Astrocyte of the cerebellum (primary cell): ENCODE data around the gene PDZD4.
A peak's percentile ranks its signal among the peaks of the same experiment; 100 is the strongest.

Source experiments
- DNase-seq: peaks from one replicate; pipeline ENCODE4 v3.0.0-alpha.2; 2011; ENCODE audit warnings: low read depth
- H3K4me3 ChIP-seq: 2 replicates; pipeline ENCODE4 v1.5.1; 2011; ENCODE audit warnings: mild to moderate bottlenecking, low read depth, low read length, moderate library complexity
- in situ Hi-C: cut with HindIII; loops from 2 replicates; pipeline ENCODE4 v1.10.0; 2017; ENCODE audit warnings: low sequenced_read_pairs
- TF ChIP-seq, protein P1 (sequence below): IDR thresholded peaks from 2 replicates; pipeline ENCODE4 v1.5.1; 2012; ENCODE audit warnings: low read length, low read depth, moderate library complexity, mild to moderate bottlenecking; ENCODE audit errors: missing control alignments

PDZD4 gene

DNA sequence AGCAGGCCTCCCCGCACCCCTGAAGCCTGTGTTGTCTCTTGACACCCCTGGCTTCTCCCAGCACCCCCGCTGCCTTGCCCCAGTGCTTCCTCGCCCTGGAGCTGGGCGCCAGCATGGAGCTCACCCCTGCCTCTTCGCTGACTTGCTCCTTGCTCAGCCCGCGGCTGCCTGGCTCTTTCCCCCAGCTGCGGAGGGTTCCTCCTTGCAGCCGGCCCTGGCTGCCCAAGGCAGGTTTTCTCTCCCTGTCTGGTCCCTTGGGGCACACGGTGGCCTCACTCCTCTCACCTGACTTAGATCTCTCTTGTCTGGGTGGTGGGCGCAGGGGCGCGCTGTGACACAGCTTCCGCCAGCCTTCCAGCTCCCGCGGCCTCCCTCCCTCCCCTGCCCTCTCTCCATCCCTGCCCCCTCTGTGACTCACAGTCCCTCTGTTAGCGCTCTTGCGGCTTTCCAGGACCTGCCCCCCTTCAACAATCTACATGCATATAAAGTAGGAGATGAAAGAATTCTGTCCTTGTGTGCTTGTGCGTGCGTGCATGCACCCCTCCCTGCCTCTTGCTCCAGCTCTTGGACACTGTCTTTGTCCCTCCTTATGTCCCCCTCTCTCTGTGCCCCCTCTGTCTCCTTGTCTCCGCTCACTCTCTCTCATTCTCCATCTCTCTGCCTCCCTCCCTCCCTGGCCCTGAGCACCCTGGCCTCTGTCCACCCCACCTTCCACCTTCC is 64.1 kb downstream of the PDZD4 start:
- peak overlapping the region; percentile 34 for H3K4me3 ChIP-seq
- DNase-seq: peak; percentile 27
- in situ Hi-C loops: no loop called here
- TF ChIP-seq, protein P1, sequence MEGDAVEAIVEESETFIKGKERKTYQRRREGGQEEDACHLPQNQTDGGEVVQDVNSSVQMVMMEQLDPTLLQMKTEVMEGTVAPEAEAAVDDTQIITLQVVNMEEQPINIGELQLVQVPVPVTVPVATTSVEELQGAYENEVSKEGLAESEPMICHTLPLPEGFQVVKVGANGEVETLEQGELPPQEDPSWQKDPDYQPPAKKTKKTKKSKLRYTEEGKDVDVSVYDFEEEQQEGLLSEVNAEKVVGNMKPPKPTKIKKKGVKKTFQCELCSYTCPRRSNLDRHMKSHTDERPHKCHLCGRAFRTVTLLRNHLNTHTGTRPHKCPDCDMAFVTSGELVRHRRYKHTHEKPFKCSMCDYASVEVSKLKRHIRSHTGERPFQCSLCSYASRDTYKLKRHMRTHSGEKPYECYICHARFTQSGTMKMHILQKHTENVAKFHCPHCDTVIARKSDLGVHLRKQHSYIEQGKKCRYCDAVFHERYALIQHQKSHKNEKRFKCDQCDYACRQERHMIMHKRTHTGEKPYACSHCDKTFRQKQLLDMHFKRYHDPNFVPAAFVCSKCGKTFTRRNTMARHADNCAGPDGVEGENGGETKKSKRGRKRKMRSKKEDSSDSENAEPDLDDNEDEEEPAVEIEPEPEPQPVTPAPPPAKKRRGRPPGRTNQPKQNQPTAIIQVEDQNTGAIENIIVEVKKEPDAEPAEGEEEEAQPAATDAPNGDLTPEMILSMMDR: no peak

DNA sequence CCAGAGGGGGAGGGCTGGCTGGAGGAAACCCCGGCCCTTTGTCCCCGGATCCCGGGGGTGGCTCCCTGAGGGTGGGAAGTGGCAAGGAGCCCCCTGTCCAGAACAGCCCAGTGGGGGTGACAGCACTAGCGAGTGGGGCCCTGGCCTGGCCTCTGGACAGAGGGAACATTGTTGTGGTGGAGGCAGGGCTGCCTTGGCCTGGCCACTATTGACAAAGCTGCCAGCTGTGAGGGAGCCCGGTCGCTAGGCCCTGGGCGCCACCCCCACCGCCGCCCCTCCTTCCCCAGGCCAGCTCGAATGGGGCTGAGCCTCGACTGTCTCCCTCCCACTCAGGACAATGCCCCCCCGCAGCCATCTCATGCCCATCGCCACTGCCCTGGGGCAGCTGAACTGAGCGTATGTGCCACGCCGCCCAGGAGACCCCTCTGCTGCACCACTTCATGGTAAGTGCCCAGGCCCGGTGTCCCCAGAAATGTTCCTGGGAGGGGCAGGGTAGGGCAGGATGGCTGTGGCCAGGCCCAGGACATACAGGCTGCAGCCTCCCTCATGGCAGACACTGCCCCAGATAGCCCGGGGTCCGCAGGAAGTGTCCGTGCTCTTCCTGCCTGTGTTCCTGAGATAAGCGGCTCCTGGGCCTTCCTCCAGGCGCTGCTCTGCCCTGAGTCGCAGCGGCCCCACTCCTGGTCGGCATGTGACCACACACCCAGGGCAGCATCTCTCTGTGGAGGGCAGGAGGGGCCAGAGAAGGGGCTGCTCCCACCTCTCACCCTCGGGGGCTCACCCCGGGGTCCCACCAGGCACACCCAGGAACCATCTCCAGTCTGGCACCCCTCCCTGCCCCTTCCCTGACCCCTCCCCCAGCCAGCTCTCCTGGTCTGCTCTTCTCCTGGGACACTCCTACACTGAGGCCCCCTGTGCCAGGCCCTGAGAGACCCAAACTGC is 64.9 kb downstream of the PDZD4 start:
- in situ Hi-C loops: no loop called here
- TF ChIP-seq, protein P1: no peak
- H3K4me3 ChIP-seq: peak overlapping the region; percentile 34
- no peak for DNase-seq

DNA sequence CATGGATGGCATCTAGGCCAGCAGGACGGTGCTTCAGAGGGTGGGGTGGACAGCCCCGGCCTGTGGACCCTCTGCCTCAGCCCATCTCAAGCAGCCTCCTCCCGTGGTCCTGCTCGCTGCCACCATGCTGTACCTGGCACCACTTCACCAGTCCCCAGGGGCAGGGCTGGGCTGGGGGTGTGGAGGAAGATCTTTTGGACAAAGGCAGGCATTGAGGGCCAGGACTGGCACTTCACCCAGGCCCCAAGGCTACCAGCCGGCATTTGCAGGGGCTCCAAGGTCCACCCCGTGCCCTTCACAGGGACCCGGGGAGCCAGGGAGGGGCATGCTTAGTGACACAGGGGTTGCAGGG is 65.6 kb downstream of the PDZD4 start:
- H3K4me3 ChIP-seq: peak overlapping the region; percentile 34
- DNase-seq: no peak
- TF ChIP-seq, protein P1: no peak
- in situ Hi-C loops: no loop called here

DNA sequence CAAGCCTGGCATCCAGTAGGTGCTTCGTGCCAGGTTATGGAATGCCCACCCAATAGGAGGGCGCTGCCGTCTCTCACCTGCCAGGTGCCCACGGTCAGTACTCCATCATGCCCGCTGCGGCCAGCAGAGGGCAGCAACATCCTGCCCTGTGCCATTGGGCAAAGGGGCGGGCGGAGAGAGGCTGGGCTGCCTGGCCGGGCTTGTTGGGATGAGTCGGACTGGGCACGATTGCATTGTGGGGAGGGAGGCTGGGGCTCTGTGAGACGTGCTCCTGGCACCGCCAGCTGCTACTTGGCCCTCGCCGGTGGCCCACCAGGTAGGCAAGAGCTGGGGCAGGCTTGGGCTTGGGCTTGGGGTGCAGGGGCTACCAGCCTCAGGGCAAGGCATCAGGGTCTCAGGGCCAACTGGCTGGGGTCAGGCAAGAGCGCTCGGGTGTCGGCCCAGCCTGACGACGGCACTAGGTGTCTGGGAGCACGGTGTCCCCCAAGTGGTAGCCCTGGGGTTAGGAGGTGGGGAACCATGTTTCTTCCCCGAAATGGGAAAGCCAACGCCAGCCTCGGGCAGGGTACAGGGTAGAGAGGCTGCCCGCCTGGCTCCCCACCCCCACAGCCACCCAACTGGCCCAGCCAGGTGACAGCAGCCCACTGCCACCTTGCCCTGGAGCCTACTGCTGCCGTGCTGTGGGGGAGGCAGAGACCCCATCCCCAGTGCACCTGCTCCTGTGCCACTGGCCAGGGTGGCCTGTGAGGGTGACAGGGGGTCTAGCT is 66.2 kb downstream of the PDZD4 start, which contains the start of gene PLXNB3:
Gene PLXNB3, plus strand, starts transcription at position 261 of the 767 bp plus-strand sequence. CDS start 1,287 bp downstream, outside the sequence.
- H3K4me3 ChIP-seq: peak within 1 kb of the TSS; percentile 34
- DNase-seq: peak; percentile 12
- in situ Hi-C loops: no loop called here
- TF ChIP-seq, protein P1: peak; percentile 69

DNA sequence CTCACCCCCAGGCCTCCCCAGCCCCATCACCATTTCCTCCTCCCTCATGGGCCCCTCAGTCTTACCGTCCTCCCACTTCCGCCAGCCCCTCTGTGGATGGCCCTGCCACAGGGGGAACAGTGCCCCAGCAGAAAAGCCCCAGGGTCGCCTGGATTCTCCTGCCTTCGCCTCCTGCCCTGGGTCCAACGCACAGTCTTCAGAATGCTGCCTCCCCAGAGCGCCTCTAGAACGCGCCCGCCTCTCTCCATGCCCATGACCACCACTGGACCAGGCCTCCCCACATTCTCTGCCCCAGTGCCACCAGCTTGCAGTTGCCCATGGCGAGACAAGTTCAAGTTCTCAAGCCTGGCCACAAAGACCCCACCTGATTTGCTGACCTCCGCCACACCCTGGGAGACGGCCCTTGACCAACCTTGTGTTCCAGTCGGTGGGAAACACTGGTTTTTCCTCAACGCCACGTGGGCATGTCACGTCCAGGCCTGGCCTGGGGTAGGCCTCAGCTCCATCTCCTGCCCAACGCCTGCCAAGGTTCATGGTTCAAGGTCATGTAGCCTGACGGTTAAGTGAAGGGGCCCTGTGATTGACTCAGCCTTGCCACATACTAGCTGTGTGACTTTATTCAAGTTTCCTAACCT is 66.9 kb downstream of the PDZD4 start:
- no peak overlapping the region for H3K4me3 ChIP-seq
- in situ Hi-C loops: no loop called here
- DNase-seq: no peak
- TF ChIP-seq, protein P1: no peak

DNA sequence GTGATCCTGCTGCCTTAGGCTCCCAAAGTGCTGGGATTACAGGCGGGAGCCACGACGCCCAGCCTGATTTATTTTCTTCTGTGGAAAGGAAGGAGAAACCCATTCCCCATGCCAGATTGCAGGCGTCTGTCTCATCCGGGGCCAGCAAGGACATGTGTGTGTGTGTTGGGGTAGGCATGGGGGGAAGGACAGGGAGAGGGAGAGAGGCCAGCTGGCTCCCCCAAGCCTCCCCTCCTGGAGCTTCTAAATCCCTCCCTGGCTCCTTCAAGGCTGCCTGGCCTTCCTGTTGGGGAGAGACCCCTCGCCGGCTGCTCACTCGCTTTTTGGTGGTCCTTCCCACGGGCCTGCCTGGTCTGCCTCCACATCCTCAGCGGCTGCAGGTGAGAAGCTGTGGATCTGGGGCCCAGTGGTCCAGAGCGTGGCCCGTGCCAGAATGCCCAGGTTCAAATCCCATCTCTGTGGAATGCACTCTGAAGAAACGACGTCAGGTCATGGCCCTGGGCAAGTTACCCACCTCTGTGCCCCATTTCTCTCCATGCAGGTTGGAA is 67.6 kb downstream of the PDZD4 start:
- DNase-seq: no peak
- TF ChIP-seq, protein P1: no peak
- no peak overlapping the region for H3K4me3 ChIP-seq
- in situ Hi-C loops: no loop called here
